Left lung (tissue), 10 donors: ENCODE measurements around the gene CCND2. TPM values are rescaled to one million over a fixed set of nuclear protein-coding genes. Genes with fewer than 3 reads are reported as not detected.

ENCODE experiments used
- ATAC-seq: fragments of 200-7000 bp; cut with Tn5 transposase; one replicate; pipeline ENCODE4 v1.9.1; 2020; ENCODE audit warnings: moderate library complexity
- DNase-seq, 4 donors: peaks; one replicate each; pipeline ENCODE4 v3.0.0-alpha.2; 2013 to 2020
- H3K27ac ChIP-seq, 2 donors: fragments of 200-600 bp; sonication (generic) in 1 of 2; one replicate each; pipeline versions ENCODE4 v1.5.0 to v1.8.0; 2020 to 2021
- H3K27me3 ChIP-seq, 2 donors: fragments of 200-600 bp; sonication (generic) in 1 of 2; one replicate each; pipeline versions ENCODE4 v1.5.0 to v1.8.0; 2020 to 2021
- H3K36me3 ChIP-seq, 2 donors: fragments of 200-600 bp; sonication (generic) in 1 of 2; one replicate each; pipeline versions ENCODE4 v1.5.0 to v1.8.0; 2020 to 2021
- H3K4me1 ChIP-seq, 2 donors: fragments of 200-600 bp; one replicate each; pipeline ENCODE4 v1.8.0; 2021
- H3K4me3 ChIP-seq, 2 donors: fragments of 200-600 bp; sonication (generic) in 1 of 2; one replicate each; pipeline versions ENCODE4 v1.5.0 to v1.8.0; 2020 to 2021; ENCODE audit warnings: mild to moderate bottlenecking in 1 of 2
- H3K9me3 ChIP-seq, 2 donors: fragments of 200-600 bp; sonication (generic) in 1 of 2; one replicate each; pipeline versions ENCODE4 v1.5.0 to v1.8.0; 2020 to 2021
- CTCF ChIP-seq, 2 donors: fragments of 200-600 bp; sonication (generic) in 1 of 2; IDR thresholded peaks; one replicate each; pipeline versions ENCODE4 v1.5.0 to v1.8.0; 2021; ENCODE audit warnings: antibody characterized with exemption in 2 of 2
- intact Hi-C, 2 donors: fragments of 100-400 bp; cut with DNase I; formaldehyde crosslinking; loops; one replicate each; pipeline versions ENCODE4 v1.11.2 to v1.14.2; 2022
- polyA plus RNA-seq, 6 donors: library from polyadenylated mRNA; unstranded; fragments of 120-200 nt; gene quantifications; one replicate each; pipeline ENCODE4 v1.2.1, GENCODE V29; 2013; ENCODE audit not compliant: insufficient read length in 6 of 6
- total RNA-seq, 2 donors: library from RNA; stranded (reverse); fragmentation: NEBNext Ultra II Directional; extraction: Animal tissue kit (Norgen Biotek cat#: 25700); gene quantifications; one replicate each; pipeline ENCODE4 v1.2.1, GENCODE V29; 2021
- donor health status: DM: no; HTN: yes; CAD: no.
- donor health status: DM: no; HTN: no; CAD: no.

CCND2 gene
- total and polyA plus RNA-seq, 8 donors, result 45.6 to 203 (median 58.9) TPM

- TF ChIP-seq CTCF (IDR thresholded peaks at IDR 0.05), result no peak
- no peaks in the 10 kb centered on the region for H3K36me3 ChIP-seq
Measured at GRCh38 chr12:4245446-4245845, 28.1 kb upstream of the CCND2 start.

GRCh38 chr12:4246116-4246515, 27.4 kb upstream of the CCND2 start:
- Histone ChIP-seq H3K27ac (no peak overlapping the region), H3K27me3 (peaks cover 0 to 19% of the 10 kb centered on the region in 2 donors), H3K4me3 (no peak overlapping the region), H3K36me3 (no peaks in the 10 kb centered on the region), H3K4me1 (peaks cover 0 to 16% of the 10 kb centered on the region in 2 donors), H3K9me3 (no peaks in the 10 kb centered on the region)
- intact Hi-C loops, result no loop called here
- DNase-seq (peak in 2 of 4 donors; percentile 26 to 29), ATAC-seq (no peak)
- no peak for TF ChIP-seq CTCF (IDR thresholded peaks at IDR 0.05)

More at GRCh38 chr12:4245446-4245845, 28.1 kb upstream of the CCND2 start:
- Histone ChIP-seq H3K9me3 (no peaks in the 10 kb centered on the region), H3K27me3 (peaks cover 0 to 23% of the 10 kb centered on the region in 2 donors), H3K27ac (no peak overlapping the region), H3K4me3 (no peak overlapping the region), H3K4me1 (peaks cover 0 to 19% of the 10 kb centered on the region in 2 donors)
- intact Hi-C loops, result no loop called here
- DNase-seq (no peak), ATAC-seq (no peak)

GRCh38 chr12:4250691-4251090, 22.9 kb upstream of the CCND2 start:
- Histone ChIP-seq H3K4me3 (no peak overlapping the region), H3K27ac (no peak overlapping the region), H3K36me3 (no peaks in the 10 kb centered on the region), H3K4me1 (no peaks in the 10 kb centered on the region), H3K9me3 (no peaks in the 10 kb centered on the region), H3K27me3 (no peaks in the 10 kb centered on the region)
- DNase-seq (no peak), ATAC-seq (no peak)
- intact Hi-C loops, result no loop called here
- no peak for TF ChIP-seq CTCF (IDR thresholded peaks at IDR 0.05)

GRCh38 chr12:4251216-4251891, 22.2 kb upstream of the CCND2 start:
- TF ChIP-seq CTCF (IDR thresholded peaks at IDR 0.05), result no peak
- no peak overlapping the region for H3K27ac ChIP-seq
- no peak for ATAC-seq
- no peak for DNase-seq
- no peaks in the 10 kb centered on the region for H3K9me3 ChIP-seq
- intact Hi-C loops, result no loop called here
- no peaks in the 10 kb centered on the region for H3K36me3 ChIP-seq
- H3K27me3 ChIP-seq, result no peaks in the 10 kb centered on the region
- H3K4me3 ChIP-seq, result no peak overlapping the region
- no peaks in the 10 kb centered on the region for H3K4me1 ChIP-seq

GRCh38 chr12:4251967-4252366, 21.6 kb upstream of the CCND2 start:
- ATAC-seq, result no peak

More at GRCh38 chr12:4251967-4252366, 21.6 kb upstream of the CCND2 start:
- H3K4me3 ChIP-seq, result no peak overlapping the region
- no peak overlapping the region for H3K27ac ChIP-seq
- H3K36me3 ChIP-seq, result no peaks in the 10 kb centered on the region
- H3K9me3 ChIP-seq, result no peaks in the 10 kb centered on the region
- intact Hi-C loops, result no loop called here
- H3K27me3 ChIP-seq, result no peaks in the 10 kb centered on the region
- no peaks in the 10 kb centered on the region for H3K4me1 ChIP-seq
- no peak for TF ChIP-seq CTCF (IDR thresholded peaks at IDR 0.05)
- DNase-seq, result no peak
